GM12864 (cell line): ENCODE results near the gene MAFG.
A peak's percentile ranks its signal among the peaks of the same experiment; 100 is the strongest.

Experiments
- DNase-seq: peaks from one replicate; pipeline ENCODE4 v3.0.0-alpha.2; 2011; ENCODE audit warnings: low read depth
- H3K4me3 ChIP-seq: 2 replicates; pipeline ENCODE4 v1.5.1; 2011; ENCODE audit warnings: mild to moderate bottlenecking, low read depth, low read length, control low read depth
- CTCF ChIP-seq: IDR thresholded peaks from 2 replicates; pipeline ENCODE4 v1.5.1; 2011; ENCODE audit warnings: low read depth, mild to moderate bottlenecking, moderate library complexity, low read length, control low read depth, inconsistent platforms; ENCODE audit errors: missing control alignments

MAFG gene

DNA sequence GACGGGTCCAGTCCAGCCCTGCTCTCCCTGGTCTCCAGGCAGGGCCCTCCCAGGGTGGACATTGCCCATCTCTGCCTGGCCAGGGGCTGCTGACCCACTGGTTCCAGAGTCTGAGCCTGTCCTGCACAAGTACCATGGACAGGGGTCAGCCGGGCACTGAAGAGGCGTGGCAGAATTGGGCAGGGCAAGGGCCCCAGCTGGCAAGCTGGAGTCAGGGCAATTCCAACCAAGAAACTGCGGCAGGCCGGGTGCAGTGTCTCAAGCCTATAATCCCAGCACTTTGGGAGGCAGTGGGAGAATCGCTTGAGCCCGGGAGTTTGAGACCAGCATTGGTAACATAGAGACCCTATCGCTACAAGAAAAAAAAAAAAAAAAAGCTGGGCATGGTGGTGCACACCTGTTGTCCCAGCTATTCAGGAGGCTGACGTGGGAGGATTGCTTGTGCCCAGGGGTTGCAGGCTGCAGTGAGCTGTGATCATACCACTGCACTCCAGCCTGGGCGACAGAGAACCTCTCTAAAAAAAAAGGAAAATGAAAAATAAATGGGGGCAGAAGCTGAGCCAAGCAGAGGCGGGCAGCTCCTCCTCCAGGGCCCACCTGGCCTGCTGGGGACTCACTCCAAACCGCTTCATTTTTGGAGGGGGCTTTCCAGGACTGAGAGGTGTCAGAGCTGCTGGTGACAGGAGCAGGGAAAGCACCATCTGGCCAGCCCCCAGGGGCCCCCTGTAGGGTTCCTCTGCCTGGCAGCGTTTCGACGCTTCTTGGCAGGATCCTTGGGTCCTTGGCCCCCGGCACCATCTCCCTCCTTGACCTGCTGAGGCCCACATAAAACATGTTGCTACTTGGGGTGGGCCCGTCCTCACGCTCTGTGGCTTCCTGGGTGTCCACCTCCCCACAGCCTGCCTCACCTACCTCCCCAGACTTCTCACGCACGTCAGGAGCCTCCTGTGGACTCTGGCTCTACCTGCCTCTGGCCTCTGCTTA, 2.9 kb upstream of the MAFG start:
- no peak for DNase-seq

GRCh38 chr17:81929253-81930141, 2.0 kb upstream of the MAFG start:
- TF ChIP-seq CTCF, result no peak
- no peak overlapping the region for H3K4me3 ChIP-seq

More for the DNA sequence above, 2.9 kb upstream of the MAFG start:
- no peak overlapping the region for H3K4me3 ChIP-seq
- no peak for TF ChIP-seq CTCF

DNA sequence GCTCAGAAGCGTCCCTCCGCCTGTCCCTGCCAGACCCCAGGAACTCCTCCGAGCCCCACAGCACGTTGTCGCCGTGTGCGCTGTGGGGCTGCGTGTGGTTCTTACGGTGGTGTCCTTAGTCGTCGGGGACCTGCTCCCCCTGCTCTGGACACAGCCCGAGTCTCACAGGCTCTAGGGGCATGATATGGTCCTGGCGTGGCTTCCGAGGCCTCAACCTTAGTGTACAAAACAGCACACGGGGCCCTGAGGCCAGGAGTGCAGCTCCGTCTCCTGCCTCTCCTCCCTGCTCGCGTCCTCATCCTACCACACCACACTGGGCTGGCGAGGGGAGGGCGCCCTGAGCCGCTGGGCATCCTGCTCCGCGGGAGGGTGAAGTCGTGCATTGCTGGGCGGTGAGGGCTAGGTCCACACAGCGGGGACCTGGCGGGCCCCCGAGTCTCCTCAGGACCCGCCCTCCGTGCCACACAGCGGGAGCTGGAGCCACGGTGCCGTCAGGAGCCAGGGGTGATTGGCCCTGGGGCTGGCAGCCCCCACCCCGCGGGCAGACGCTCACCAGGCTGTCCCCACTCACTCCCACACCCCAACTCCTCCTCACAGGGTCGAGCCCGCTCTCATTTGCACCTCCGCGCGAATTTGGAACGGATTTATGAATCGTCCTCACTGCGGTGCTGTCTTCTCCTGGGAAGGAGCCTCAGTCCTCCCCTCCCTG, 1.2 kb upstream of the MAFG start:
- peak overlapping the region; percentile 61 for H3K4me3 ChIP-seq
- no peak for TF ChIP-seq CTCF
- DNase-seq, result no peak

More at GRCh38 chr17:81929253-81930141, 2.0 kb upstream of the MAFG start:
- no peak for DNase-seq

GRCh38 chr17:81927152-81927652, 333 bp downstream of the MAFG start:
- no peak for TF ChIP-seq CTCF
- DNase-seq, result no peak
- H3K4me3 ChIP-seq, result peak overlapping the region; percentile 61

- H3K4me3 ChIP-seq, result peak overlapping the region; percentile 61
- no peak for DNase-seq
- no peak for TF ChIP-seq CTCF
These were observed 934 bp downstream of the MAFG start for GRCh38 chr17:81926451-81927151.
